DND-41 (cell line): ENCODE measurements around the gene CFAP157.

Experiments used
- EZH2 ChIP-seq: IDR thresholded peaks from 3 replicates; pipeline ENCODE4 v1.6.1; 2012; ENCODE audit warnings: borderline replicate concordance, low read depth, mild to moderate bottlenecking, moderate library complexity, low read length, inconsistent platforms; ENCODE audit not compliant: severe bottlenecking
- TF ChIP-seq, protein P1 (sequence below): IDR thresholded peaks from 2 replicates; pipeline ENCODE4 v1.5.1; 2012; ENCODE audit warnings: borderline replicate concordance, low read length, moderate library complexity, mild to moderate bottlenecking; ENCODE audit not compliant: poor library complexity, severe bottlenecking; ENCODE audit errors: extremely low read depth

DNA sequence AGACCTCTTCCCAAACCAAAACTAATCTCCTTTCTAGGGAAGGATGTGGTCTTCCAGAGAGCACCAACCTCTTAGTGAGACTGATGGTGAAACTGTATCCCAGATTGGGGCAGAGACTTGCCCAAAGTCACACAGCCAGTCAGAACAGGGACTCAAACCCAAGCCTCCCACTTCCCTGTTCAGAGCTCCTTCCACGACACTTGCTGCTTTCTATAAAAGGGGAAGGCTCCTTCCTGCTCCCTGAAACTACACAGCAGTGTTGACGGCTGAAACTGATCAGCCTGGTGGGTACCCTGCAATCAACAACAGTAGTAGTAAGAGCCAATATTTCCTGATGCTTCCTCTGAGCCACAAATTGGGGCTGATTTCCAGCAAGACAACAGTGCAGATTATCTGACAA is 26.8 kb downstream of the CFAP157 start:
- TF ChIP-seq EZH2: no peak
- TF ChIP-seq, protein P1, sequence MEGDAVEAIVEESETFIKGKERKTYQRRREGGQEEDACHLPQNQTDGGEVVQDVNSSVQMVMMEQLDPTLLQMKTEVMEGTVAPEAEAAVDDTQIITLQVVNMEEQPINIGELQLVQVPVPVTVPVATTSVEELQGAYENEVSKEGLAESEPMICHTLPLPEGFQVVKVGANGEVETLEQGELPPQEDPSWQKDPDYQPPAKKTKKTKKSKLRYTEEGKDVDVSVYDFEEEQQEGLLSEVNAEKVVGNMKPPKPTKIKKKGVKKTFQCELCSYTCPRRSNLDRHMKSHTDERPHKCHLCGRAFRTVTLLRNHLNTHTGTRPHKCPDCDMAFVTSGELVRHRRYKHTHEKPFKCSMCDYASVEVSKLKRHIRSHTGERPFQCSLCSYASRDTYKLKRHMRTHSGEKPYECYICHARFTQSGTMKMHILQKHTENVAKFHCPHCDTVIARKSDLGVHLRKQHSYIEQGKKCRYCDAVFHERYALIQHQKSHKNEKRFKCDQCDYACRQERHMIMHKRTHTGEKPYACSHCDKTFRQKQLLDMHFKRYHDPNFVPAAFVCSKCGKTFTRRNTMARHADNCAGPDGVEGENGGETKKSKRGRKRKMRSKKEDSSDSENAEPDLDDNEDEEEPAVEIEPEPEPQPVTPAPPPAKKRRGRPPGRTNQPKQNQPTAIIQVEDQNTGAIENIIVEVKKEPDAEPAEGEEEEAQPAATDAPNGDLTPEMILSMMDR: no peak
